A673 (cell line): ENCODE measurements around the gene ZIC1. TPM values are rescaled to one million over a fixed set of nuclear protein-coding genes. Genes with fewer than 3 reads are reported as not detected.

ENCODE experiments used
- BruUV-seq: library from RNA; stranded (reverse); fragments of 400-500 nt; replicated peaks from 2 replicates; lab custom pipeline; 2021; lab: Mats Ljungman, UMichigan
- CTCF ChIA-PET: fragments of 300-600 bp; sonication (Branson Sonifier 250); formaldehyde crosslinking; loops from one replicate; lab custom pipeline; 2022; ENCODE audit warnings: antibody characterized with exemption; lab: Charles Lee
- POLR2A ChIA-PET: fragments of 300-600 bp; sonication (Branson Sonifier 250); formaldehyde crosslinking; loops from one replicate; lab custom pipeline; 2022; ENCODE audit warnings: antibody characterized with exemption; ENCODE audit not compliant: low non-redundant PET; lab: Charles Lee
- DNase-seq: peaks from one replicate; pipeline ENCODE4 v3.0.0-alpha.2; 2015; ENCODE audit warnings: low spot score
- H3K27ac ChIP-seq: fragments of 200-600 bp; sonication (generic); 2 replicates; pipeline ENCODE4 v1.5.1; 2016; ENCODE audit warnings: mixed run types, low read depth, mild to moderate bottlenecking, mixed read lengths, antibody characterized with exemption, low read length; ENCODE audit not compliant: poor library complexity, severe bottlenecking
- H3K27me3 ChIP-seq: fragments of 200-600 bp; sonication (generic); replicated peaks from 2 replicates; pipeline ENCODE4 v1.6.1; 2017; ENCODE audit warnings: mixed run types, low read depth, mild to moderate bottlenecking, mixed read lengths, antibody characterized with exemption, low read length; ENCODE audit not compliant: insufficient read depth, poor library complexity
- H3K36me3 ChIP-seq: fragments of 200-600 bp; sonication (generic); 2 replicates; pipeline ENCODE4 v1.6.1; 2016; ENCODE audit warnings: mixed run types, mild to moderate bottlenecking, mixed read lengths, antibody characterized with exemption, low read length; ENCODE audit not compliant: insufficient read depth, poor library complexity, severe bottlenecking
- H3K4me1 ChIP-seq: fragments of 200-600 bp; sonication (generic); 2 replicates; pipeline ENCODE4 v1.6.1; 2017; ENCODE audit warnings: mixed run types, mild to moderate bottlenecking, mixed read lengths, antibody characterized with exemption, low read length; ENCODE audit not compliant: insufficient read depth, poor library complexity, severe bottlenecking
- H3K4me3 ChIP-seq: fragments of 200-600 bp; sonication (generic); 2 replicates; pipeline ENCODE4 v1.5.1; 2016; ENCODE audit warnings: low read depth, mixed run types, mild to moderate bottlenecking, mixed read lengths, low read length; ENCODE audit not compliant: poor library complexity, severe bottlenecking
- H3K9me3 ChIP-seq: fragments of 200-600 bp; sonication (generic); 2 replicates; pipeline ENCODE4 v1.6.1; 2016; ENCODE audit warnings: mixed run types, low read depth, mild to moderate bottlenecking, mixed read lengths, antibody characterized with exemption, low read length; ENCODE audit not compliant: poor library complexity, severe bottlenecking
- CTCF ChIP-seq: fragments of 300-800, 200-600 bp; sonication (generic); conservative IDR thresholded peaks from 2 replicates; pipeline ENCODE4 v1.5.1; 2017; ENCODE audit warnings: low read depth, mild to moderate bottlenecking, antibody characterized with exemption, low read length, moderate library complexity, mixed read lengths
- EZH2 ChIP-seq: fragments of 200-600 bp; sonication (generic); IDR thresholded peaks from 2 replicates; pipeline ENCODE4 v1.6.1; 2017; ENCODE audit warnings: borderline replicate concordance, low read depth, mild to moderate bottlenecking, mixed read lengths, antibody characterized with exemption, low read length; ENCODE audit not compliant: poor library complexity, severe bottlenecking
- intact Hi-C: fragments of 100-400 bp; cut with micrococcal nuclease; formaldehyde crosslinking; loops from one replicate; pipeline ENCODE4 v1.10.0; 2022; ENCODE audit not compliant: unreplicated experiment
- total RNA-seq: library from RNA; stranded (reverse); gene quantifications from 2 replicates; pipeline ENCODE4 v1.2.3, GENCODE V29; 2021

Gene ZIC1
- total RNA-seq, 1 experiment from 2014 or later, result 1.4 TPM

DNA sequence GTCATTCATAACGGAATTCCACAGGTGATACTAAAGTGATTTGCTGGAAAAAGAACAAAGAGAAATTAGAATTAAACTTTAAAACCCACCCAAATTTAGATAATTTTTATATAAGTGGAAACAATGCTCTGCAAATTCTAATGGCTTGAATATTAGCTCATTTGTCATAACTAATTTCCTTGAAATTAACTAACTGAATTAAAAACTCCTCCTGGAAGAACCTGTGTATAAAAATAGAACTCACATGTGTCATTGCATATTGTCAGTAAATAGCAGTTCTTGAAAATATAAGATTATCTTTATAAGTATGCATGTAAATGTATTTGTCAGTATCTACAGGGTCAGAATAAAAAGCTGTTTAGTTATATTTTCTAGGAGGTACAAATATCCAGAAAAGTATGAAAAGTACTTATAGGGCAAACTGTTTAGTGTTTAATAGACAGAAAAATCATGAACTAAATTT lies 16.3 kb downstream of the ZIC1 start:
- no TSS peak for BruUV-seq
- CTCF ChIA-PET, result no interaction called here
- TF ChIP-seq CTCF (no peak), EZH2 (no peak)
- H3K4me3 ChIP-seq, result no peak overlapping the region
- DNase-seq, result no peak
- H3K4me1 ChIP-seq, result no peaks in the 10 kb centered on the region
- H3K36me3 ChIP-seq, result no peaks in the 10 kb centered on the region
- POLR2A ChIA-PET, result no interaction called here
- H3K27me3 ChIP-seq, result peaks cover 100% of the 10 kb centered on the region
- no peak overlapping the region for H3K27ac ChIP-seq
- intact Hi-C loops, result no loop called here
- H3K9me3 ChIP-seq, result no peaks in the 10 kb centered on the region

GRCh38 chr3:147426931-147427330 lies 17.8 kb downstream of the ZIC1 start:
- DNase-seq, result no peak
- Histone ChIP-seq H3K9me3 (no peaks in the 10 kb centered on the region), H3K4me1 (no peaks in the 10 kb centered on the region), H3K36me3 (no peaks in the 10 kb centered on the region), H3K27me3 (peaks cover 86% of the 10 kb centered on the region), H3K4me3 (no peak overlapping the region), H3K27ac (no peak overlapping the region)
- CTCF ChIA-PET, result no interaction called here
- BruUV-seq, result no TSS peak
- no peak for TF ChIP-seq EZH2
- no peak for TF ChIP-seq CTCF
- intact Hi-C loops, result no loop called here
- POLR2A ChIA-PET, result no interaction called here

DNA sequence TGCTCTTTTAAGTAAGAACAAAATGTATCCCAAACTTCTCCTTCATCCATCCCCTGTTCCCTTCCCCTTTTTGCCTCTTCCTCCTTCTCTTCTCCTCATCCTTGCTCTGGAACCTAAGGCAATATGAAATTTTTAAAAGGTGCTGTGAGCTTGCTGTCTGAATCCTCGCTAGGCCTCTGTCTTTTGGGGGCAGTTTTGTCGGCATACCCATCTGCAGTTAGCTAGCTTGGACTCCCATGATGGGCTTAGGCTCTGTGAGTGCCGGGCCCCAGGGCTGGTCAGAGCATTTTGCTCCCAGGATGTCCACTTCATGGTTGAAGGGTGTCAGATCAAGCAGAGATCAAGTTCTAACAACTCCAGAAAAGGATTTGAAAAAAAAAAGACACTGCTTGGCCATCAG lies 18.6 kb downstream of the ZIC1 start:
- CTCF ChIA-PET, result no interaction called here
- no peak overlapping the region for H3K4me3 ChIP-seq
- TF ChIP-seq CTCF (no peak), EZH2 (no peak)
- no peaks in the 10 kb centered on the region for H3K9me3 ChIP-seq
- POLR2A ChIA-PET, result no interaction called here
- H3K27ac ChIP-seq, result no peak overlapping the region
- no peaks in the 10 kb centered on the region for H3K36me3 ChIP-seq
- no peak for DNase-seq
- peaks cover 77% of the 10 kb centered on the region for H3K27me3 ChIP-seq
- intact Hi-C loops, result no loop called here
- no TSS peak for BruUV-seq
- no peaks in the 10 kb centered on the region for H3K4me1 ChIP-seq
